SK-N-SH (cell line): ENCODE data around the gene SGPP2. TPM values are rescaled to one million over a fixed set of nuclear protein-coding genes. Genes with fewer than 3 reads are reported as not detected.

Experiments
- CTCF ChIA-PET: fragments of 300-600, 350-600 bp; formaldehyde crosslinking; extraction: SDS; loops from one replicate; lab custom pipeline; 2021; lab: Yijun Ruan, JAX
- POLR2A ChIA-PET: fragments of 350-600 bp; sonication (Branson Sonifier 250); formaldehyde crosslinking; extraction: SDS; loops from one replicate; lab custom pipeline; 2020; ENCODE audit warnings: antibody characterized with exemption, inconsistent platforms; lab: Yijun Ruan, JAX
- DNase-seq: peaks from one replicate; pipeline ENCODE4 v3.0.0; 2012
- H2AFZ ChIP-seq: fragments of 200-600 bp; sonication (generic); 2 replicates; pipeline ENCODE4 v1.8.1; 2016; ENCODE audit warnings: antibody characterized with exemption, mild to moderate bottlenecking, low read depth
- H3F3A ChIP-seq: fragments of 200-600 bp; sonication (generic); replicated peaks from 2 replicates; pipeline ENCODE3; 2016; ENCODE audit warnings: antibody characterized with exemption, mild to moderate bottlenecking; ENCODE audit not compliant: insufficient read depth
- H3K27ac ChIP-seq, 2 experiments: fragments of 200-500 bp in 1 of 2; fragments of 200-600 bp in 1 of 2; sonication (Bioruptor generic) in 1 of 2; sonication (generic), shearing (Covaris generic) in 1 of 2; 2 replicates each; pipeline versions ENCODE4 v1.5.1 to v1.6.1; 2014 to 2016; ENCODE audit warnings: low read depth in 2 of 2, inconsistent platforms in 1 of 2, low read length in 1 of 2, mild to moderate bottlenecking in 1 of 2, mixed read lengths in 1 of 2
- H3K27me3 ChIP-seq: fragments of 200-600 bp; sonication (generic), shearing (Covaris generic); 2 replicates; pipeline ENCODE4 v1.6.1; 2016; ENCODE audit warnings: mixed run types; ENCODE audit not compliant: insufficient read depth
- H3K36me3 ChIP-seq, 2 experiments: fragments of 200-500 bp in 1 of 2; fragments of 200-600 bp in 1 of 2; sonication (Bioruptor generic) in 1 of 2; sonication (generic) in 1 of 2; replicated peaks in 1 of 2; 2 replicates each; pipeline versions ENCODE3 to v1.5.1; 2014 to 2016; ENCODE audit warnings: low read length in 1 of 2, mild to moderate bottlenecking in 1 of 2; ENCODE audit not compliant: insufficient read depth in 2 of 2, control insufficient read depth in 1 of 2
- H3K4me1 ChIP-seq, 2 experiments: fragments of 200-500 bp in 1 of 2; fragments of 200-600 bp in 1 of 2; sonication (Bioruptor generic) in 1 of 2; sonication (generic), shearing (Covaris generic) in 1 of 2; 2 replicates each; pipeline versions ENCODE4 v1.5.1 to v1.6.1; 2014 to 2016; ENCODE audit warnings: low read depth in 1 of 2, low read length in 1 of 2, mixed run types in 1 of 2; ENCODE audit not compliant: insufficient read depth in 2 of 2, control insufficient read depth in 1 of 2
- H3K4me2 ChIP-seq: fragments of 200-600 bp; sonication (generic), shearing (Covaris generic); 2 replicates; pipeline ENCODE4 v1.6.1; 2017; ENCODE audit warnings: mixed run types
- H3K4me3 ChIP-seq, 2 experiments: fragments of 200-500 bp in 1 of 2; fragments of 200-600 bp in 1 of 2; sonication (Bioruptor generic) in 1 of 2; sonication (generic), shearing (Covaris generic) in 1 of 2; 2 replicates each; pipeline versions ENCODE4 v1.5.1 to v1.8.1; 2014 to 2016; ENCODE audit warnings: low read depth in 2 of 2, inconsistent platforms in 1 of 2, low read length in 1 of 2, mild to moderate bottlenecking in 1 of 2, mixed read lengths in 1 of 2, moderate library complexity in 1 of 2
- H3K79me2 ChIP-seq: fragments of 200-600 bp; sonication (generic); 2 replicates; pipeline ENCODE4 v1.8.1; 2017; ENCODE audit warnings: mild to moderate bottlenecking; ENCODE audit not compliant: insufficient read depth
- H3K9ac ChIP-seq: fragments of 200-600 bp; sonication (generic); 2 replicates; pipeline ENCODE4 v1.6.1; 2017; ENCODE audit warnings: mixed run types
- H3K9me2 ChIP-seq: fragments of 200-600 bp; sonication (generic); 2 replicates; pipeline ENCODE4 v1.6.1; 2017; ENCODE audit warnings: mixed run types
- H3K9me3 ChIP-seq: fragments of 200-600 bp; sonication (generic); 2 replicates; pipeline ENCODE4 v1.6.1; 2017; ENCODE audit warnings: mixed run types, mild to moderate bottlenecking, moderate library complexity
- H4K20me1 ChIP-seq: fragments of 200-600 bp; sonication (generic); 2 replicates; pipeline ENCODE4 v1.6.1; 2017; ENCODE audit warnings: mild to moderate bottlenecking, mixed run types; ENCODE audit not compliant: insufficient read depth
- CHD2 ChIP-seq: fragments of 150-350 bp; IDR thresholded peaks from 2 replicates; pipeline ENCODE4 v1.6.1; 2018; ENCODE audit warnings: low read length; ENCODE audit not compliant: partially characterized antibody
- EP300 ChIP-seq, 2 experiments: IDR thresholded peaks; 2 replicates each; pipeline versions ENCODE4 v1.4.0 to v1.6.1; 2012; ENCODE audit warnings: borderline replicate concordance in 1 of 2, low read depth in 1 of 2, low read length in 1 of 2
- FOSL2 ChIP-seq: IDR thresholded peaks from 2 replicates; pipeline ENCODE4 v1.4.0; 2012; ENCODE audit warnings: low read depth, mild to moderate bottlenecking, moderate library complexity, borderline replicate concordance
- FOXJ3 ChIP-seq: sonication (generic); formaldehyde crosslinking; IDR thresholded peaks from 2 replicates; pipeline ENCODE4 v1.5.1; 2020; ENCODE audit warnings: mild to moderate bottlenecking, missing genetic modification reagents
- FOXM1 ChIP-seq: IDR thresholded peaks from 2 replicates; pipeline ENCODE4 v1.4.0; 2012; ENCODE audit warnings: low read depth, mild to moderate bottlenecking
- JUND ChIP-seq: IDR thresholded peaks from 2 replicates; pipeline ENCODE4 v1.4.0; 2012
- MEF2A ChIP-seq: IDR thresholded peaks from 2 replicates; pipeline ENCODE4 v1.4.0; 2012; ENCODE audit warnings: low read depth, borderline replicate concordance
- NFIC ChIP-seq: IDR thresholded peaks from 2 replicates; pipeline ENCODE4 v1.4.0; 2012; ENCODE audit warnings: borderline replicate concordance
- NRF1 ChIP-seq: IDR thresholded peaks from 2 replicates; pipeline ENCODE4 v1.6.1; 2012; ENCODE audit warnings: low read depth, mild to moderate bottlenecking, low read length
- RAD21 ChIP-seq: IDR thresholded peaks from 2 replicates; pipeline ENCODE4 v1.6.1; 2012; ENCODE audit warnings: mild to moderate bottlenecking, low read length
- RCOR1 ChIP-seq: fragments of 150-350 bp; IDR thresholded peaks from 2 replicates; pipeline ENCODE4 v1.6.1; 2017; ENCODE audit warnings: antibody characterized with exemption, low read length
- RFX5 ChIP-seq: IDR thresholded peaks from 2 replicates; pipeline ENCODE4 v1.6.1; 2012; ENCODE audit warnings: mild to moderate bottlenecking, improper control_type of control experiment, low read length
- RXRA ChIP-seq: IDR thresholded peaks from 2 replicates; pipeline ENCODE4 v1.4.0; 2012; ENCODE audit warnings: low read depth, mild to moderate bottlenecking, borderline replicate concordance
- SIN3A ChIP-seq: IDR thresholded peaks from 2 replicates; pipeline ENCODE4 v1.6.1; 2012; ENCODE audit warnings: low read depth, mild to moderate bottlenecking, low read length, moderate library complexity, borderline replicate concordance
- SMC3 ChIP-seq: IDR thresholded peaks from 2 replicates; pipeline ENCODE4 v1.6.1; 2012; ENCODE audit warnings: low read depth, low read length, improper control_type of control experiment
- TAF1 ChIP-seq: IDR thresholded peaks from 2 replicates; pipeline ENCODE4 v1.6.1; 2012; ENCODE audit warnings: low read depth, mild to moderate bottlenecking, low read length, moderate library complexity, borderline replicate concordance
- TCF12 ChIP-seq: IDR thresholded peaks from 2 replicates; pipeline ENCODE4 v1.4.0; 2012
- TEAD4 ChIP-seq: IDR thresholded peaks from 2 replicates; pipeline ENCODE4 v1.4.0; 2012; ENCODE audit warnings: mild to moderate bottlenecking, borderline replicate concordance; ENCODE audit not compliant: insufficient read depth
- WGBS: methylation state at CpG from one replicate; pipeline ENCODE4 v1.1.6; 2017; ENCODE audit warnings: low lambda C conversion rate; 5-methylcytosine and 5-hydroxymethylcytosine counted together
- polyA plus RNA-seq, 3 experiments: library from polyadenylated mRNA; depleted of rRNA; stranded (reverse); fragments of >200 nt; gene quantifications; 2 replicates each; pipeline ENCODE4 v1.2.3, GENCODE V29; 2012
- TF ChIP-seq, protein P1 (sequence below): fragments of 150-350 bp; IDR thresholded peaks from 2 replicates; pipeline ENCODE4 v1.6.1; 2017; ENCODE audit warnings: antibody characterized with exemption, low read length, low read depth, borderline replicate concordance
- TF ChIP-seq, protein P2 (sequence below): IDR thresholded peaks from 2 replicates; pipeline ENCODE4 v1.4.0; 2012; ENCODE audit warnings: low read depth
- TF ChIP-seq, protein P3 (sequence below): IDR thresholded peaks from 2 replicates; pipeline ENCODE4; 2012
- TF ChIP-seq, protein P4 (sequence below): IDR thresholded peaks from 2 replicates; pipeline ENCODE4 v1.6.1; 2012; ENCODE audit warnings: mild to moderate bottlenecking, low read depth, low read length, moderate library complexity

Gene SGPP2
- polyA plus RNA-seq, 1 of the 3 experiments (the other 2 are of a cell fraction) = 0.03 TPM

DNA sequence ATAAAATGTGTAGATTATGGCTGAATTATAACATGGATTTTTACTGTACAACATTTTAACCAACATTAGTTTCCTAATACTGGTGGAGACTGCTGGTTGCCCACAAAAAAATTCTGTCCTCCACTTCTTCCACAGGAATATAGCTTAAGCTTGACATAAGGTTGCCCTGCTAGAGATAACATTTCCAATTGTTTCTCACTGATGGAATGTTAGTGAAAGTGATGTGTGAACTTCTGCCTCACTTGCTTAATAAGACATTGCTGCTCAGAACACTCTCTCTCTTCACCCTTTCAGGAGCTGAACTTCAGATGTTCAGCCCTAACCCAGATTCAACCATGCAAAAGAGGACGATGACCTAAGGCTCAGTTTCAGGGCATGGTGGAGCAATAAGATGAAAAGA is 2.7 kb upstream of the SGPP2 start:
- Histone ChIP-seq H3K36me3 (no peaks in the 10 kb centered on the region), H3K9ac (no peak overlapping the region), H3K4me2 (no peak overlapping the region), H3K27ac (no peak overlapping the region), H3K4me3 (no peak overlapping the region), H3K4me1 (peaks cover 0 to 2% of the 10 kb centered on the region in 2 experiments; a peak in 1 of 4 replicates), H4K20me1 (no peaks in the 10 kb centered on the region), H3K79me2 (no peaks in the 10 kb centered on the region), H3K9me2 (no peaks in the 10 kb centered on the region), H3K27me3 (peaks cover 16% of the 10 kb centered on the region; the same call in 1 of the 2 replicates), H3K9me3 (no peaks in the 10 kb centered on the region), H3F3A (no peaks in the 10 kb centered on the region), H2AFZ (no peak overlapping the region)
- ChIA-PET POLR2A (no interaction called here), CTCF (interaction anchor here (0.7 to 1.3 kb wide), 5 partner anchors 15 to 193 kb away, joined by 3 read pairs; no protein-coding TSS in a partner anchor)
- DNase-seq = no peak
- WGBS = 9% methylated on average over 1 of the region's 1 CpG
- no peak for TF ChIP-seq TEAD4
- no peak for TF ChIP-seq EP300 (IDR thresholded peaks at IDR 0.05; ENCODE audit: borderline replicate concordance in 1 of 2, low read depth in 1 of 2, low read length in 1 of 2)
- TF ChIP-seq JUND = no peak
- TF ChIP-seq TCF12 = no peak
- no peak for TF ChIP-seq FOSL2
- TF ChIP-seq, protein P1, sequence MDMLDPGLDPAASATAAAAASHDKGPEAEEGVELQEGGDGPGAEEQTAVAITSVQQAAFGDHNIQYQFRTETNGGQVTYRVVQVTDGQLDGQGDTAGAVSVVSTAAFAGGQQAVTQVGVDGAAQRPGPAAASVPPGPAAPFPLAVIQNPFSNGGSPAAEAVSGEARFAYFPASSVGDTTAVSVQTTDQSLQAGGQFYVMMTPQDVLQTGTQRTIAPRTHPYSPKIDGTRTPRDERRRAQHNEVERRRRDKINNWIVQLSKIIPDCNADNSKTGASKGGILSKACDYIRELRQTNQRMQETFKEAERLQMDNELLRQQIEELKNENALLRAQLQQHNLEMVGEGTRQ = no peak
- TF ChIP-seq NRF1 = no peak

DNA sequence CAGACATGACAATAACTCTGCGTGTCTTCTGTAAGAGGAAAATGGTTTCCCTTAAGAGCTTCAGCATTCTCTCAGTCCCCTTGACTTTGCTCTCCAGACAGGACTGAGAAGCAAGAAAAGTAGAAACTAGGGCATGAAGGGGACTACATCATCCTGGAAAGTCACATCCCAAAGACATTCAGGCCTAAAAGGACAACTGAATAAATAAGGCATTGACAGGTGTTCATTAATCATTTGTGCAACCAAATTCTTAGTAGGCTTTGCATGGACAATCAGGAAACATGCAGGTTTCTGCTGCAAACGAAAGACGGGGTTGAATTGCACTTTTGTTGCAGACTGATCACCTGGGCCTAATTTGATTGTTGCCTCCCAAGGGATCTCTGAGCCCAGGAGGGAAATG is 1.2 kb upstream of the SGPP2 start:
- Histone ChIP-seq H3K9me2 (no peaks in the 10 kb centered on the region), H4K20me1 (no peaks in the 10 kb centered on the region), H3K4me1 (peaks cover 0 to 2% of the 10 kb centered on the region in 2 experiments; a peak in 1 of 4 replicates), H3K36me3 (no peaks in the 10 kb centered on the region), H2AFZ (no peak overlapping the region), H3K27ac (no peak overlapping the region), H3K79me2 (no peaks in the 10 kb centered on the region), H3K27me3 (peaks cover 16% of the 10 kb centered on the region; the same call in 1 of the 2 replicates), H3K4me3 (no peak overlapping the region), H3K9ac (no peak overlapping the region), H3F3A (no peaks in the 10 kb centered on the region), H3K4me2 (no peak overlapping the region), H3K9me3 (no peaks in the 10 kb centered on the region)
- TF ChIP-seq, protein P2, sequence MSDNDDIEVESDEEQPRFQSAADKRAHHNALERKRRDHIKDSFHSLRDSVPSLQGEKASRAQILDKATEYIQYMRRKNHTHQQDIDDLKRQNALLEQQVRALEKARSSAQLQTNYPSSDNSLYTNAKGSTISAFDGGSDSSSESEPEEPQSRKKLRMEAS = no peak
- TF ChIP-seq SIN3A = no peak
- no peak for TF ChIP-seq FOXM1
- TF ChIP-seq, protein P1 = no peak
- no peak for TF ChIP-seq RCOR1
- no peak for TF ChIP-seq TCF12
- TF ChIP-seq RAD21 = no peak
- TF ChIP-seq FOXJ3 (CRISPR knock-in tag) = no peak
- TF ChIP-seq RFX5 = no peak
- TF ChIP-seq TAF1 = no peak
- TF ChIP-seq RXRA = no peak
- TF ChIP-seq, protein P3, sequence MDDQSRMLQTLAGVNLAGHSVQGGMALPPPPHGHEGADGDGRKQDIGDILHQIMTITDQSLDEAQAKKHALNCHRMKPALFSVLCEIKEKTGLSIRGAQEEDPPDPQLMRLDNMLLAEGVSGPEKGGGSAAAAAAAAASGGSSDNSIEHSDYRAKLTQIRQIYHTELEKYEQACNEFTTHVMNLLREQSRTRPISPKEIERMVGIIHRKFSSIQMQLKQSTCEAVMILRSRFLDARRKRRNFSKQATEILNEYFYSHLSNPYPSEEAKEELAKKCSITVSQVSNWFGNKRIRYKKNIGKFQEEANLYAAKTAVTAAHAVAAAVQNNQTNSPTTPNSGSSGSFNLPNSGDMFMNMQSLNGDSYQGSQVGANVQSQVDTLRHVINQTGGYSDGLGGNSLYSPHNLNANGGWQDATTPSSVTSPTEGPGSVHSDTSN = no peak
- TF ChIP-seq MEF2A = no peak
- TF ChIP-seq, protein P4, sequence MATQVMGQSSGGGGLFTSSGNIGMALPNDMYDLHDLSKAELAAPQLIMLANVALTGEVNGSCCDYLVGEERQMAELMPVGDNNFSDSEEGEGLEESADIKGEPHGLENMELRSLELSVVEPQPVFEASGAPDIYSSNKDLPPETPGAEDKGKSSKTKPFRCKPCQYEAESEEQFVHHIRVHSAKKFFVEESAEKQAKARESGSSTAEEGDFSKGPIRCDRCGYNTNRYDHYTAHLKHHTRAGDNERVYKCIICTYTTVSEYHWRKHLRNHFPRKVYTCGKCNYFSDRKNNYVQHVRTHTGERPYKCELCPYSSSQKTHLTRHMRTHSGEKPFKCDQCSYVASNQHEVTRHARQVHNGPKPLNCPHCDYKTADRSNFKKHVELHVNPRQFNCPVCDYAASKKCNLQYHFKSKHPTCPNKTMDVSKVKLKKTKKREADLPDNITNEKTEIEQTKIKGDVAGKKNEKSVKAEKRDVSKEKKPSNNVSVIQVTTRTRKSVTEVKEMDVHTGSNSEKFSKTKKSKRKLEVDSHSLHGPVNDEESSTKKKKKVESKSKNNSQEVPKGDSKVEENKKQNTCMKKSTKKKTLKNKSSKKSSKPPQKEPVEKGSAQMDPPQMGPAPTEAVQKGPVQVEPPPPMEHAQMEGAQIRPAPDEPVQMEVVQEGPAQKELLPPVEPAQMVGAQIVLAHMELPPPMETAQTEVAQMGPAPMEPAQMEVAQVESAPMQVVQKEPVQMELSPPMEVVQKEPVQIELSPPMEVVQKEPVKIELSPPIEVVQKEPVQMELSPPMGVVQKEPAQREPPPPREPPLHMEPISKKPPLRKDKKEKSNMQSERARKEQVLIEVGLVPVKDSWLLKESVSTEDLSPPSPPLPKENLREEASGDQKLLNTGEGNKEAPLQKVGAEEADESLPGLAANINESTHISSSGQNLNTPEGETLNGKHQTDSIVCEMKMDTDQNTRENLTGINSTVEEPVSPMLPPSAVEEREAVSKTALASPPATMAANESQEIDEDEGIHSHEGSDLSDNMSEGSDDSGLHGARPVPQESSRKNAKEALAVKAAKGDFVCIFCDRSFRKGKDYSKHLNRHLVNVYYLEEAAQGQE = no peak
- TF ChIP-seq TEAD4 = no peak
- no peak for TF ChIP-seq NFIC
- no peak for TF ChIP-seq SMC3
- TF ChIP-seq CHD2 = no peak
- DNase-seq = no peak
- ChIA-PET CTCF (interaction anchor here (0.7 to 1.3 kb wide), 3 partner anchors 22 to 191 kb away, joined by 3 read pairs; no protein-coding TSS in a partner anchor), POLR2A (no interaction called here)
- WGBS = 60% methylated on average over 3 of the region's 3 CpGs
